PC-9 (cell line): Measurements from ENCODE around the gene ANKRD10. TPM values are rescaled to one million over a fixed set of nuclear protein-coding genes. Genes with fewer than 3 reads are reported as not detected.

ENCODE experiments used
- BruUV-seq: library from RNA; stranded (reverse); fragments of 400-500 nt; replicated peaks from 2 replicates; lab custom pipeline; 2021; lab: Mats Ljungman, UMichigan
- CTCF ChIA-PET: fragments of 300-600 bp; sonication (Branson Sonifier 250); formaldehyde crosslinking; loops from one replicate; lab custom pipeline; 2022; ENCODE audit warnings: antibody characterized with exemption; lab: Charles Lee
- POLR2A ChIA-PET: fragments of 300-600 bp; sonication (Branson Sonifier 250); formaldehyde crosslinking; loops from one replicate; lab custom pipeline; 2022; ENCODE audit warnings: antibody characterized with exemption; ENCODE audit not compliant: unreplicated experiment; lab: Charles Lee
- DNase-seq, 2 experiments: peaks; one replicate each; pipeline versions ENCODE4 v3.0.0 to v3.0.0-alpha.2; 2015 to 2022; ENCODE audit warnings: mixed read lengths in 1 of 2
- H2AFZ ChIP-seq: fragments of 200-600 bp; sonication (generic); 2 replicates; pipeline ENCODE4 v1.8.1; 2017; ENCODE audit warnings: antibody characterized with exemption
- H3F3A ChIP-seq: fragments of 200-600 bp; sonication (generic); 2 replicates; pipeline ENCODE4 v1.8.1; 2017; ENCODE audit warnings: antibody characterized with exemption, mild to moderate bottlenecking, low read depth; ENCODE audit not compliant: insufficient read depth
- H3K27ac ChIP-seq: fragments of 200-600 bp; sonication (generic); 2 replicates; pipeline ENCODE4 v1.6.1; 2016; ENCODE audit warnings: mixed run types
- H3K27me3 ChIP-seq: fragments of 200-600 bp; sonication (generic); 2 replicates; pipeline ENCODE4 v1.6.1; 2016; ENCODE audit warnings: low read depth, mixed run types; ENCODE audit not compliant: insufficient read depth
- H3K36me3 ChIP-seq: fragments of 200-600 bp; sonication (generic); 2 replicates; pipeline ENCODE4 v1.6.1; 2016; ENCODE audit warnings: low read depth, mixed run types
- H3K4me1 ChIP-seq: fragments of 200-600 bp; sonication (generic); replicated peaks from 2 replicates; pipeline ENCODE4 v1.6.1; 2016; ENCODE audit warnings: mixed run types; ENCODE audit not compliant: insufficient read depth
- H3K4me2 ChIP-seq: fragments of 200-600 bp; sonication (generic); 2 replicates; pipeline ENCODE4 v1.6.1; 2017; ENCODE audit warnings: mixed run types
- H3K4me3 ChIP-seq: fragments of 200-600 bp; sonication (generic); 2 replicates; pipeline ENCODE4 v1.6.1; 2016; ENCODE audit warnings: mixed run types
- H3K79me2 ChIP-seq: fragments of 200-600 bp; sonication (generic); 2 replicates; pipeline ENCODE4 v1.6.1; 2017; ENCODE audit warnings: low read depth, mixed run types
- H3K9me2 ChIP-seq: fragments of 200-600 bp; sonication (generic); 2 replicates; pipeline ENCODE4 v1.8.1; 2017; ENCODE audit warnings: mild to moderate bottlenecking; ENCODE audit not compliant: insufficient read depth
- H3K9me3 ChIP-seq: fragments of 200-600 bp; sonication (generic); 2 replicates; pipeline ENCODE4 v1.8.1; 2016; ENCODE audit warnings: low read depth; ENCODE audit not compliant: insufficient read depth
- H4K20me1 ChIP-seq: fragments of 200-600 bp; sonication (generic); 2 replicates; pipeline ENCODE4 v1.8.1; 2017; ENCODE audit not compliant: insufficient read depth
- CTCF ChIP-seq: fragments of 200-600 bp; sonication (generic); conservative IDR thresholded peaks from 2 replicates; pipeline ENCODE4 v1.6.1; 2017; ENCODE audit warnings: mixed run types, antibody characterized with exemption, mild to moderate bottlenecking, moderate library complexity
- EZH2 ChIP-seq: fragments of 200-600 bp; sonication (generic); IDR thresholded peaks from 2 replicates; pipeline ENCODE4 v1.8.0; 2017; ENCODE audit warnings: antibody characterized with exemption, low read depth
- intact Hi-C: fragments of 100-400 bp; cut with micrococcal nuclease; formaldehyde crosslinking; loops from one replicate; pipeline ENCODE4 v1.10.0; 2022; ENCODE audit not compliant: unreplicated experiment
- total RNA-seq: library from RNA; stranded (reverse); gene quantifications from 2 replicates; pipeline ENCODE4 v1.2.3, GENCODE V29; 2021

The ANKRD10 gene
- total RNA-seq, 1 experiment from 2014 or later = 155 TPM

- H3F3A ChIP-seq = no peaks in the 10 kb centered on the region
- no peaks in the 10 kb centered on the region for H3K9me2 ChIP-seq
- POLR2A ChIA-PET = no interaction called here
- BruUV-seq = no TSS peak
- H2AFZ ChIP-seq = no peak overlapping the region
- no peaks in the 10 kb centered on the region for H4K20me1 ChIP-seq
- CTCF ChIA-PET = no interaction called here
- H3K79me2 ChIP-seq = no peaks in the 10 kb centered on the region
- no peaks in the 10 kb centered on the region for H3K36me3 ChIP-seq
- no peaks in the 10 kb centered on the region for H3K4me1 ChIP-seq
- no peak overlapping the region for H3K27ac ChIP-seq
- H3K27me3 ChIP-seq = peaks cover 13% of the 10 kb centered on the region; the same call in 1 of the 2 replicates
- TF ChIP-seq EZH2 (no peak), CTCF (no peak)
- H3K9me3 ChIP-seq = no peaks in the 10 kb centered on the region
- DNase-seq = no peak
- H3K4me2 ChIP-seq = no peak overlapping the region
- no peak overlapping the region for H3K4me3 ChIP-seq
- intact Hi-C loops = no loop called here
These were observed 86.2 kb downstream of the ANKRD10 start for GRCh38 chr13:110828705-110829104.

Other genes starting within 250 kb of the ANKRD10 start
- 57.1 and 67.0 TPM in 2 replicates for gene CARS2, start 209.0 kb downstream of the ANKRD10 start, total RNA-seq
- 21.2 and 23.1 TPM in 2 replicates for gene ING1, start 201.4 kb downstream of the ANKRD10 start, total RNA-seq
- 37.0 and 38.5 TPM in 2 replicates for gene ARHGEF7, start 200.2 kb upstream of the ANKRD10 start, total RNA-seq